GM18499 (cell line): ENCODE data around the gene B9D2.
"Not testable (repeated sequence)": the region's sequence is repeated elsewhere in the genome, so short reads cannot be mapped to it uniquely, and the experiment has no call there.

Experiments
- ATAC-seq: cut with Tn5 transposase; IDR thresholded peaks from one replicate; pipeline ENCODE4 v1.9.1; 2021; ENCODE audit warnings: moderate number of reproducible peaks; ENCODE audit not compliant: insufficient read depth, unreplicated experiment

The B9D2 gene

DNA sequence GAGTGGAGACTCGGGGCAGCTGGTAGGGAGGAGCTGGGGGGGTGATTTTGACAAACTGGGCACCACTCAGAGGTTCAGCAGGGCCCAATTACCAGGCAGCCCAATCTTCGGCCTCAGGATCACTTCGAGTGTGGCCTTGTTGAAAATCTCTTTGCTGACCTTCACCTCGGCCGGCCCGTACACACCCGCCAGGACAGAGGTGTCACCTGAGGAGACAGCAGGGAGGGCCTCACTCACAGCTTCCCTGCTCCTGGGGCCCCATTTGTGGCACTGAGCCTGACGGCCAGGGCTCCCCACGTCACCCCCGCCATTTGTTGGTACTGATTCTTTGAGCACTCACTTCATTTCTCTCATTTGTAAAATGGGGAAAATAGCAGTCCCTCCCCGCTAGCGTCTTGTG lies 28.8 kb upstream of the B9D2 start:
- ATAC-seq, result no peak

DNA sequence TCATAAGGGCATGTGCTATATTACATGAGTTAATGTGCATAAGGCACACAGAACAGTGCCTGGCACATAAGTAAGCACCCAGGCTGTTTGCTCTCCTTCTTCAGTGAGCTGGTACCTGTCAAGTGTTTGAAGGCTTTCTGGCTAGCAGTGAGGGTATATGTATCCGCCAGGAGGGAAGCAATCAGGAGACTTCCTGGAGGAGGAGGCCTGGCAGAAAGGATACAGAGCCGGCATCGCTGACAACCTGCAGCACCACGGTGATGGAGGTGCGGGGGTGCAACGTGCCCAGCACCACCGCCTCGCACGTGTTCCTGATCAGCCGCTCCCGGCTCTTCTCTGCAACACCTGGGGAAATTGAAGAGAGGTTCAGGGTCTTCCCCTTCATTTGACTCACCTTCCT lies 27.7 kb upstream of the B9D2 start:
- no peak for ATAC-seq

DNA sequence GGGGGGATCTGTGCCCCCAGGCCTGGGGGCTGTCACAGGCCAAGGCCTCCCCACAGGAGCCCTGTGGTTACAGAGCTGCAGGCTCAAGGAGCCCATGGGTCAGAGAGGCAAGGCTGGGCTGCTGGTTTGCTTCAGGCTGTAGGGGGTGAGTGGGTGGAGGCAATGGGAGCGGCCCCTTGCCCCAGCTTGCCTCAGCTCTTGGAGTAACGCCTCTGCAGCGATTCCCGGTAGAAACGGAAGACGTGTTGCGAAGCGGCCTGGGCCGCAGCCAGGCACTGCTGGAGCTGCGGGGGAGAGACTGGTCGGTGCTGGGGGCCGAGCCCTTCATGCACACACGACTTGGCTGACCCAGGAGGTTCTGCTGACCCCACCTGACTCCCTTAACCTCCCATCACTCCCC lies 22.5 kb upstream of the B9D2 start:
- no peak for ATAC-seq

DNA sequence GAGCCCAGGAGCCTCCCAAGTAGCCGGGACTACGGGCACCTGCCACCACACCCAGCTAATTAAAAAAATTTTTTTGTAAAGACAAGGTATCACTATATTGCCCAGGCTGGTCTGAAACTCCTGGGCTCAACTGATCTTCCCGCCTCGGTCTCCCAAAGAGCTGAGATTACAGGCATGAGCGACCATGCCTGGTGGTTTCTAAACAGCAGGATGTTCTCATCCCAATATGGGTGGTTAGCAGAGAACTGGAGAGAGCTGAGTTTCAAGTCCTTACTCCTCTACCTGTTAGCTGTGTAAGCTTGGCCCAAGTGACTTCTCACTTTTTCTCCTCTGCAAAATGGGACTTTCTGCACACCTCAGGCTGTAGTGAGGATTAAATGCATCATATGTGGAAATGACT lies 20.4 kb upstream of the B9D2 start:
- ATAC-seq, result no peak

DNA sequence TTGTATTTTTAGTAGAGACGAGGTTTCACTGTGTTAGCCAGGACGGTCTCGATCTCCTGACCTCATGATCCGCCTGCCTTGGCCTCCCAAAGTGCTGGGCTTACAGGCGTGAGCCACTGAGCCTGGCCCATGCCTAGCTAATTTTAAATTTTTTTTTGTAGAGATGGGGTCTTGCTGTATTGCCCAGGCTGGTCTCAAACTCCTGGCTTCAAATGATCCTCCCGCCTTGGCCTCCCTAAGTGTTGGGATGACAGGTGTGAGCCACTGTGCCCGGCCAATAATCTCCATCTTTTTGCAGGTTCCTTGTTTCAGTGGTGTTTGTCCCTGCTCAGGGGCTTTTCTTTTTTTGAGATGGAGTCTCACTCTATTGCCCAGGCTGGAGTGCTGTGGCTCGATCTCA lies 17.6 kb upstream of the B9D2 start:
- ATAC-seq, result not testable (repeated sequence)

DNA sequence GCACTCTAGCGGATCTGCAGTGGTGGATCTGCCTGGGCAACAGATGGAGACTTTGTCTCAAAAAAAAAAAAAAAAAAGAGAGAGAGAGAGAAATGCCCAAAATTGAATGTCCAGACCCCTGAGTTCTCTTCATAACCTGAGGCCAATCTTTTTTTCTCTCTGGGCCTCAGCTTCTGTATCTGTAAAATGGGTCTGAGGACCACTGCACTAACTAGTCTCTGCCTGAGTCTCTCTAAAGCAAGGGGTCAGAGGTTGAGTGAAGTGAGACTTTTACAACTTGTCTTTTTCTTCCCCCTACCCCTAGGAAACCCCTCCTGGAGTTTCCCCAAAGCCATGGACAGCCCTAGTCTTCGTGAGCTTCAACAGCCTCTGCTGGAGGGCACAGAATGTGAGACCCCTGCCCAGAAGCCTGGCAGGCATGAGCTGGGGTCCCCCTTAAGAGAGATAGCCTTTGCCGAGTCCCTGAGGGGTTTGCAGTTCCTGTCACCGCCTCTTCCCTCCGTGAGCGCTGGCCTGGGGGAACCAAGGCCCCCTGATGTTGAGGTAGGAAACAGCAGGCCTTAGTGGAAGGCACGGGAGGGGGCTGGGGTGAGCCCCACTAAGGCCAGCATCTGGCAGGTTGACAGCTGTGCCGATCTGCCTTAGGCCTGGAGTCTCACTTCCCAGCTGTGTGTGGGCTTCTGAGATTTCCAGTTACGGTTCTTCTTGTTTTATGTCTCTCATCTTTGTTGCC lies 14.2 kb upstream of the B9D2 start:
- ATAC-seq, result no peak

DNA sequence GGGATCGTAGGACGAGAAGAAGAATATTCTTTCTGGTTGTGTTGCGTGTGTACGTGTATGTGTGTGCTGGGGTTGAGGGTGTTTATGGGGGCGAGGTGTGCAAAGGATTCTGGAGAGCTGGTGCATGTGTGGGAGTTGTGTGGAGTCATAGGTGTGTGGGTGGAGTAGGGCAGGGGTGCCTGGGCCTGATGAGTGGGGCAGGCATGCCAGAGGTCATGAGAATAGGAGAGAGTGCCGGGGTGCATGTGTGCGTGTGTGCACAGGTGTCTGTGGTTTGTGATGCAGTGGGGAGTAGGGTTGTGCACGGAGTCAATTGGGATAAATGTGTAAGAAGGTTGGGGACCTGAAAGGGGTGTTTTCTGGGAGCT lies 13.0 kb upstream of the B9D2 start:
- no peak for ATAC-seq

DNA sequence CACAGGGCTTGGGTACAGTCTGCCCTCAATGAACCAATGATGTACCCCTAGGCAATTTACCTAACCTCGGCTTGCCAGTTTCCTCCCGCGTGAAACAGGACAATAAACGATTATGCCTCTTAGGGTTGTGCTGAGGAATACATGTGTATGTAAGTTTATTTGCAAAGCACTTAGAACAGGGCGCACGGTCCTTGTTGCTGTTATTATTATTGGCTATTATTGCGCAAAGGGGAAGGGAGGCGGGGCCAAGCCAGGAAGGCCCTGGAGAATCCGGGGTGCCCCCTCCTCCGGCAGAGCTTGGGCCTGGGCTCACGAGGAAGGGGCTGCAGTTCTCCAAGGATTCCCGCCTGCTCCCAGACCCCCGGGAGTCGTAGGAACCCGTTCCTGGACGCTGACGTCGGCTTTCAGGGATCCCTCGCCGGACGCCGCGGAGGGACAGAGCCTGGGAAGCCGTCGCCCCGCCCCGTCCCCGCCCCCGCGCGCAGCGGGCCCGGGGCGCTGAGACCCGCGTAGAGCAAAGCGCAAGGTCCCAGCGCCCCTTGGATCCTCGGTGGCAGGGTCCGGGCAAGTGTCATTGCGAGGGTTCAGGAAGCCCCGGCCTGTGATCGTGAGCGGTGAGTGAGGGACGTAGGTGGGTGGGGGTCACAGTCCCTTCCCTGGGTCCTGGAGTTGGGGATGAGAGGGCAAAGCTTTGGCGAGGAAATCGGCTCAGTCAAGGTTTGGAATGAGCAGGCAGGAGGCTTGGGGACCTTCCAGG lies 12.5 kb upstream of the B9D2 start, which contains the start of gene TMEM91:
Gene TMEM91 (plus strand): TSS at position 293 of the 757 bp plus-strand sequence. CDS start 1,777 bp downstream, outside the sequence.
- no peak for ATAC-seq

DNA sequence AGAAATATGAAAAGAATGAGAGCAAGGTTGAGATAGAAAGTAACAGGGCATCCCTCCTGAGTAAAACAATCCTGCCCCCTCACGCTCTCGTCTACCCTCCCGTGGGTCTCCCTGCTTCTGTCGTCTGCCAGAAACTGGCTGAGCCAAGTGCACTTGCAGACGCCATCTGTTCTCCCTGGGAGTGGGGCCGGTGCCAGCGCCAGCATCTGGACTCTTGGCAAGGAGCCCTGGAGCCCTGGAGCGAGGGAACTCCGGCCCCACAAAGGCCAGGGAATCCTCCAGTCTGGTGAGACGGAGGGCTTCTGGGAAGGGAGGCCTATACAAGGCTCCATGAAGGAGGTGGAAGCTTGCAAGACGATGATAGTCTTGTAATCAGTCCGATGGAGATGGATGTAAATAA lies 10.0 kb upstream of the B9D2 start:
- no peak for ATAC-seq

DNA sequence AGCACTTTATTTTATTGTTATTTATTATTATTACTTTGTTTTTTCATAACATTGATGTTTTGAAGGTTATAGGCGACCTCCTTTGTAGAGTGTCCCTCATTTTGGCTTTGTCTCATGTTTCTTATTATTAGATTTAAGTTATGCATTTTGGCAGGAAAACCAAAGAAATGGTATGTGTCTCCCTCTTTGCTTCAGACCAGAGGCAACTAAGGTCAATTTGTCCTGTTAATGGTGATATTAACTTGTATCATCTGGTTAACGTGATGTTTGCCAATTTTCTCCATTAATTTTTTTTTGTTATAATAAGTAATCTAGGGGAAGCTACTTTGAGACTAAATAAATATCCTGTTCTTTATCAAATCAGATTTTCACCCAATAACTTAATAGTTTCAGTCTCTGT lies 8.6 kb upstream of the B9D2 start:
- ATAC-seq, result no peak

DNA sequence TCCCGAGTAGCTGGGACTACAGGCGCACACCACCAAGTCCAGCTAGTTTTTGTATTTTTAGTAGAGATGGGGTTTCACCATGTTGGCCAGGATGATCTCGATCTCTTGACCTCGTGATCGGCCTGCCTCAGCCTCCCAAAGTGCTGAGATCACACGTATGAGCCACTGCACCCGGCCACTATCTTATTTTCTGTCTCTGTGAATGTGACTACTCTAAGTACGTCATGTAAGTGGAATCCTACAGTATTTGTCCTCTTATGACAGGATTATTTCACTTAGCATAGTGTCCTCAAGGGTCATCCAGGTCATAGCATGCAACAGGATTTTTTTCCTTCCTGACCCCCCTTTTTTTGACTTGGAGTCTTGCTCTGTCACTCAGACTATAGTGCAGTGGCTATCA lies 7.6 kb upstream of the B9D2 start:
- ATAC-seq, result no peak

DNA sequence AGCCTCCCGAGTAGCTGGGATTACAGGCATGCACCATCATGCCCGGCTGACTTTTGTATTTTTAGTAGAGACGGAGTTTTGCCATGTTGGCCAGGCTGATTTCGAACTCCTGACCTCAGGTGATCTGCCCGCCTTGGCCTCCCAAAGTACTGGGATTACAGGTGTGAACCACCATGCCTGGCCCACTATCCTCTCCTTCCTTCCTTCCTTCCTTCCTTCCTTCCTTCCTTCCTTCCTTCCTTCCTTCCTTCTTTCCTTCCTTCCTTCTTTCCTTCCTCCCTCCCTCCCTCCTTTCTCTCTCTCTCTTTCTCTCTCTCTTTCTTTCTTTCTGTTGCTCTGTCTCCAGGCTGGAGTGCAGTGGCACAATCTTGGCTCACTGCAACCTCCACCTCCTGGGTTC lies 7.2 kb upstream of the B9D2 start:
- not testable (repeated sequence) for ATAC-seq

DNA sequence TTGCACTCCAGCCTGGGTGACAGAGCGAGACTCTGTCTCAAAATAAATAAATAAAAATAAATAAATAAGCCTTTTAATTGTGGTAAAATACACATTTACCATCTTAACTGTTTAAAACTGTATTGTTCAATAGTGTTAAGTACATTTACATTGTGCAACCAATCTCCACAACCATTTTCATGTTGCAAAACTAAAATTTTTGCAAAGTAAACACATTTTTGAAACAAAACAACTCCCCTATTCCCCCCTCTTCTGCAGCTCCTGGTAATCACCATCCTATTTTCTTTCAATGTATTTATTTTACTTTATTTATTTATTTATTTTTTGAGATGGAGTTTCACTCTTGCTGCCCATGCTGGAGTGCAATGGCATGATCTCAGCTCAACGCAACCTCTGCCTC lies 5.8 kb upstream of the B9D2 start:
- no peak for ATAC-seq

DNA sequence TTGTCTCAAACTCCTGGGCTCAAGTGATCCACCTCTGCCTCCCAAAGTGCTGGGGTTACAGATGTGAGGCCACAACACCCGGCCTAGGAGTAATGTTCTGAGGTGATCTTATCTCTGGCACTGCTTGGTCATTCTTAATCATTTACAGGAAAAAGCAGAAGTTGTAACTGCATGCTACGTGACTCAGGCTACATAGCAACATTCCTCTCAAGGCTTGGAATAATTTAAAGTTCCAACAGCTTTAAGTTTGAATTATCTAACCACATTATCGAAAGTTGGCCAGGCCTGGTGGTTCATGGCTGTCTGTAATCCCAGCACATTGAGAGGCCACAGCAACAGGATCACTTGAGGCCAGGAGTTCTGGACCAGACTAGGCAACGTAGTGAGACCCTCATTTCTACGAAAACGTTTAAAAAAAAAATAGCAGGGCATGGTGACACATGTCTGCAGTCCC lies 3.9 kb upstream of the B9D2 start:
- no peak for ATAC-seq

DNA sequence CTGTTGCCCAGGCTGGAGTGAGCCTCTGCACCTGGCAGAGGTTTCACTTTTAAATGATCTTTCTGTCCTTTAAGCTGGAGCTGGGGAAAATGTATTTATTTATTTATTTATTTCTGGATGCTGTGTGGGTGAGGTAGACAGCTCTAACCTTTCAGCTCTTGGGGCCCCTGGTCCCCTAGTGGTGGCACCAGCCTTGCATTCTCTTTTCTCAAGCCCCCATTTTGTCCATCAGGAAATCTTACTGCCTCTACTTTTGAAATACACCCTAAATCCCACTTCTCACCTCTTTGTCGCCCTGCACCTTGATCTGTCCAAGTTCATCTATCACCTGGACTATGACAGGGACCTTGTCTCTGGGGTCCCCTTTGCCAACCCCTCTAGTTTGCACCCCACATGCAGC lies 2.1 kb upstream of the B9D2 start:
- no peak for ATAC-seq

DNA sequence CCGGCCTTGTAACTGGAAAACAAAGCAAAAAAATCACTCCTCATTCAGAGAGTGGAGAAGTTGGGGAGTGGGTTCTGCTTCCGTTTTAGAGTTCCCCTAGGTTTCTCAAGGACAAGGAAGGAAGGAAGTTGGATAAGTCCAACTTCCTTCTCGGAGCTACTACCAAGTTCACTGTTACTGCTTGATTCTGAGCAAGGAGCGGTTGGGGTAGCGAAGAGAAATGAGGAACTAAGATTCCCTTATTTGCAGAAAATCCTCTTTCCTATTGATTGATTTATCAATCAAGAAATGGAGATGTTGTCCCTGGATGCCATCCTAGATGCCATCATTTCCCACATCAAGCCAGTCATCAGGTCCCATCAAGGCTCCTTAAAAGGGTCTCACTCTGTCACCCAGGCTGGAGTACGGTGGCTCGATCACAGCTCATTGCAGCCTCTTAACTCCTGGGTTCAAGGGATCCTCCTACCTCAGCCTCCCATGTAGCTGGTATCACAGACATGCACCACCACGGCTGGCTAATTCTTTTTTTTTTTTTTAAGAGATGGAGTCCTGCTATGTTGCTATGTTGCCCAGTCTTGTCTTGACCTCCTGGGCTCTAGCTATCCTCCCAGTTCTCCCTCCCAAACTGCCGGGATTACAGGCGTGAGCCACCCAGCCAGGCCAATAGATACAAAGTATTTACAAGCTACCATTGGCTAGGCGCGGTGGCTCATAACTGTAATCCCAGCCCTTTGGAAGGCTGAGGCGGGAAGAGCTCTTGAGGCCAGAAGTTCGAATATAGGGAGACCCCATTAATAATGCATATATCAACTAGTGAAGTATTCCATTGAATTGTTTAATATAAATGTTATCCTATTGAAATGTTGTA lies 809 bp upstream of the B9D2 start:
- ATAC-seq, result no peak

DNA sequence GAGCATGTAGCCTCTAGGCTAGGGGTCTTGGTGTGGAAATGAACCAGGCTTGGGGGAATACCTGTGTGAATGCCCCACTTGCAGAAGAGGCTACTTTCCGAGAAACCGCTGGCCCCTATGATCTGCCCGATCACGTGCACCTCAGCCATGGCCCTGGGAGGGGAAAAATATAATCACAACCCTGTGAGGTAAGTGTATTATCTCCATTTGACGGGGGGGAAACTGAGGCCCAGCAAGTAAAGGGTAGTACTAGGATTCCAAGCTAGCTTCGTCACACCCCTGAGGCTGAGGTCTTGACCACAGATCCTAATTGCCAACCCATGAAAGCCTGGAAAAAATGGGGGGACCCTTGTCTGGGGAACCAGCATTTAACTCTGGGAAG lies 587 bp downstream of the B9D2 start:
- ATAC-seq, result no peak

DNA sequence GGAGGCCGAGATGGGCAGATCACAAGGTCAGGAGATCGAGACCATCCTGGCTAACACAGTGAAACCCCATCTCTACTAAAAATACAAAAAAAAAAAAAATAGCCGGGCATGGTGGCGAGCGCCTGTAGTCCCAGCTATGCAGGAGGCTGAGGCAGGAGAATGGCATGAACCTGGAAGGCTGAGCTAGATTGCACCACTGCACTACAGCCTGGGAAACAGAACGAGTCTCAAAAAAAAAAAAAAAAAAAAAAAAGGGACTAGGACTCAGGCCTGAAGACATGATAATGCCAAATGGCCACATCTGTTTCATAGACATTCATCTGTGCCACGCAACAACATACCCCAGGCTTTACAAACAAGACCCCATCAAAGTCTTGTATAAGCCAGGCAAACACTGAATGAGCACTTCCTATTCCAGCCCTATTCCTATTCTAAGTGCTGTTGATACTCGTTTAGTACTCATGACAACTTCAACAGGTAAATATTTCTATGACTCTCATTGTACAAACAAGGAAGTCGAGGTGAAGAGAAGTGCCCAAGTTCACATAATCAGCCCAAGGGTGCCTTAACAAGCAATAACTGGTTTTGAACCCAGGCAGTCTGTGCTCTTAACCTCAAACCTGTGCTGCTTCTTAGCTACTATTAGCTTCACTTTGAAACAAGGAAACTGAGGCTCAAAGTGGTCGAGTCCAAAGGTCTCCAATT lies 1.7 kb downstream of the B9D2 start:
- no peak for ATAC-seq

DNA sequence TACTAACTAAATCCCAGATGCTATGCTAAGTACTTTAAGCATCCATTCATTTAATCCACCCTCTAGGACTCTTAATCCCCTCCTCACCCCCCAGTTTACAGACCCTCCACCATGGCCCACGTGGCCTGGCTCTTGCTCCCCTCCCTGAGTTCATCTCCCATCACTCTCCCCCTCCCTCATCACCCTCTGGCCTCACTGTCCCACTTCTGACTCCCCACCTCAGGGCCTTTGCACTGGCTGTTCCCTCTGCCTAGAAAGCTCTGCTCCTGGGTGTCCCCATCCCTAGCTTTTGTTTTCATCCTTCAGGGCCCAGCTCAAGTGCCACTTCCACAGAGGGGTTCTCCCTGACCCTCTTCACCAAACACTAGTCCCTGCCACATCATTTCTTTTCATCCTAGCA lies 4.2 kb downstream of the B9D2 start:
- ATAC-seq, result no peak

DNA sequence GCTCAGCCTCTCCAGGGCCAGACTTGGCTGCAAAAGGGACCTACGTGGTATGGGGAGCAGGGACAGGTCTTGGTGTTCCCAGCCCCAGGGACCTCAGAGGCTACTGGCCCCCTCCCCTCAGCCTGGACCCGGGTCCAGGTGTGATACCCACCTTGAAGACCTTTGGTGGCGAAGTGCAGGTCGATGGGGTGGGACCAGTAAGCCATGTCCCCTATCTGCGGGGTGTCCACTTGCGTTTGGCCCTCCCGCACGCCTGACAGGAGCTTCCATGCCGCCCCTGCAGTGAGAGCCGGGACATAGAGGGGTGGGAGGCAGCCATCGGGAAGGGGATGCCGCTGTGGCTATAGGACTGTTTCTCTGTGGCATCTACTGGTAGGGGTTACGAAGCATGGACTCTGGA lies 6.2 kb downstream of the B9D2 start:
- ATAC-seq, result no peak
